GM21390 (cell line): ENCODE data around the gene KLHL2.

ENCODE experiments used
- ATAC-seq: cut with Tn5 transposase; IDR thresholded peaks from one replicate; pipeline ENCODE4 v1.9.1; 2021; ENCODE audit not compliant: unreplicated experiment

Gene KLHL2

DNA sequence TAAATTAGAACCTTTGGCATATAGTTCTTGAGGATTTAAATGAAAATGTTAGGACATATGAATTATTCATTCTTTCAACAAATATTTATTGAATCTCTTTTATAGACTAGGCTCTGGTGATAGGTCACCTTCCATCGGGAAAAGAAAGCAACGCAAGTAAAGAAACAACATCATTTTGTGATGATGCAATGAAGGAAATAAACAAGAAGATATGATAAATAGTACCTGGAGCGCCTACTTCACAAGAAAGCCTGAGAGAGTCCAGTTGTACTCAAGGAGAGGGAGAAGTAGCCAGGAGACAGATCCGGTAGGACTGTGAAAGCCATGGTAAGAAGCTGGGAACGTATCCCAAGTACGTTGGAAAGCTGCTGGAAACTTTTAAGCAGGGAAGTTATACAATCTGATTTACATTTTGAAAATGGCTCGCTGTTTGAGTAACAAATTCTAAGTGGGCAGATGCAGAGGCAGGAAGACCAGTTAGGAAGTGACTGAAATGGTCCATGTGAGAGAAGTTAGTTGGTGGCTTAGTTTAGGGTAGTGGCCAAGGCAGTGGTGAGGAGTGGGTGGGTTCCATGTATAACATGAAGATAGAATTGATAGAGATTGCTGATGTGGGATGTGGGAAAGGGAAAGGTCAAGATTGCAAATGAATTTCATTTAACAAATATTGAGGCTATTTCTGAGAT, 153.8 kb downstream of the KLHL2 start:
- ATAC-seq: no peak

DNA sequence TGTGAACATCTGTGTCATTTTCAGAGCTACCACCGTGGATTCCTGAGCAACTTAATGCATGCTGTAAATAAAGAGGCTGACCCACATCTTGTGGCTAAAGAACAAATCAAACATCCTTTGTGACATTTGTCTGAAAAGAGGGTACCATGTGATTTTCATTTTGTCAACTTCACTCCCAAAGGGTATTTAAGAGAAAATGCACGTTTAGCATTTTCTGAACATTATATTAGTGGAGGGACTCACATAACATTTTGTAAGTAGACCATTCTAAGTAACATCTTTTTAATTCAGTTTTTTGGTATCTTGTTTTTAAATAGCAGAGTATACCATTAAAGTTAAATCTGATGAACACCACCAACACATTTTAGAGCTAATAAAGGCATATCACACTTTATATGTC, 154.4 kb downstream of the KLHL2 start:
- no peak for ATAC-seq

DNA sequence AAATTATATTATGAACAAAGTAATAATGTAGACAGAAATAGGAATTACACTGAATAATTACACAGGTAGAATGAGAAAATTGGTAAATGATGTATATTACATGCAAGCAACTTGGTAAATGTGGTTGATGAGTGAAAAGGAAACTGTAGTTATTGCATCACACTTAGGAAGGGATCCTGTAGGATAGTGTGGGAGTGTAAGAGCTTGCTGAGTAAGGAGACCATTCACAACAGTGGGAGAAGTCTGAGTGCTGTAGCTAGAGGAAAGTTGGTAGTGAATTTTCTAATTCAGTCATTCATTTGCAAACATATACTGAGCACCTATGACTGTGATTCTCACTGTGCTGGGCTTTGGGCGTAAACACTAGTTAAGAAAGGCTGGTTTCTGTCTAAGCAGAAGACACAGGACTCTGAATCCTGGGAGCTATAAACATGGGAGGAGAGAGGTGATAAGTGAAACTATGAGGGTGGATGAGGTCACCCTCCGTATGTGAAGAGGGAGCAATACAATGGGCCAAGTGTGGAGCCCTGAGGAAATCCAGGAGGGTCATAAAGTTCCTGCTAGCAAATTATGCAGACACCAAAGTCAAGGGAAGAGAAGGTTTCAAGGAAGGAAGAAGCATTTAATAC, 157.2 kb downstream of the KLHL2 start:
- no peak for ATAC-seq

DNA sequence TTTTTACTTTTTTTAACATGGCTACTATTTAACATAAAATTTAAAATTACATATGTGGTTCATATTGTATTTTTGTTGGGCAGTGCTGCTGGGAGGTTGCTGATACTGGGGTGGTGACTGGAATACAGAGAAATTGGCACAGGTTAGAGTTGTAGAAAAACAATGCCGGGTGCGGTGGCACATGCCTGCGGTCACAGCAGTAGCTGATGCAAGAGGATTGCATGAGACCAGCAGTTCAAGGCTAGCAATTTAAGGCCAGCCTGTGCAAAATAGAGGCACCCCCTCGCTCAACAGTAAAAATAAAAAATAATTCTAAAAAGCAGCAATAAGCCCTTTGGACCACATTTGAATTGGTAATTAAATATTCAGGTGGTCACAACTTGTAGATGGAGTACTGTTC, 159.7 kb downstream of the KLHL2 start:
- ATAC-seq: no peak

DNA sequence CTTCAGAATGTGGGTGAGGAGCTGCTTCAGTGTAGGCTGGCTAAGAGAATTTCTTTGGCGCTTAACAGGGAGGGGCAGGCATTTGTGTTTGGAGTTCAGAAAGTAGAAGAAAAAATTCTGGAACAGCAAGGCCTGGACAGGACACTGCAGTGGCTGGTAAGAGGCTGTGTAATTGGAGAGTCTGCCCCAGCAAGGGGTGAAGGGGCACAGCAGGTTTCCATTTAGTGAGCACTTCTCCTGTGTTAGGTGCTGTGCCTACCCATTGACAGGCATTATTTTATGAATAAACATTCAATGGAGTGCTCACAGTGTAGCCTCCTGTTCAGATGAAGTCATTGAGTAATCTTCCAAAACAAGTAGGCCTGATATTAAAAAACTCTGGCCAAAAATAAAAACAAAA, 160.8 kb downstream of the KLHL2 start:
- no peak for ATAC-seq

DNA sequence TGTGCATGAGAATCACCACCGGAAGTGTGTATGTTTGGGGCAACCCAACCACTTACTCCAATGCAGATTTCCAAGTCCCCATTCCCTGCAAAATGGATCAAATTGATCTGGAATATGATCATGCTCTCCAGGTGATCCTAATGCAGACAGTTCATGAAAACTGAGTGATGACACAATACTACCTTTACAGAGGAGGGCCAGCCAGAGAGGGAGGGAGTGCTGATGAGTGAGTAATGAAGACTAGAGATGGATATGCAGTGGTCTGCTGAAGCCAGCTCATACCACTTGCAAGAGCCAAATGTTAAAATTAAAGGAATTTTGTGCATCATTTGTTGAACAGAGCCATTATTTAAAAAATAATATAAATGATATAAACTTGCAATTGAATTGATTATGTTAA, 161.2 kb downstream of the KLHL2 start:
- no peak for ATAC-seq

DNA sequence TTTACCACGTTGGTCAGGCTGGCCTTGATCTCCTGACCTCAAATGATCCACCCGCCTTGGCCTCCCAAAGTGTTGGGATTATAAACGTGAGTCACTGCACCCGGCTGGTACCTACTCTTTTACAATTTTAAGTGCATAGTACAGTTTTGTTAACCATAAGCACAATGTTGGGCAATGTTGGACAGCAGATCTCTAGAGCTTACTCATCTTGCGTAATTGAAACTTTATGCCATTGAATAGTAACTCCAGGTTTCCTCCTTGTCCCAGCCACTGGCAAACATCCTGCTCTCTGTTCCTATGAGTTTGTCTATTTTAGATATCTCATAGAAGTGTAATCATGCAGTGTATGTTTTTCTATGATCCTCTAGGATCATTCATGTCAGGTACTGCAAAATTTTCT, 162.2 kb downstream of the KLHL2 start:
- ATAC-seq: no peak

DNA sequence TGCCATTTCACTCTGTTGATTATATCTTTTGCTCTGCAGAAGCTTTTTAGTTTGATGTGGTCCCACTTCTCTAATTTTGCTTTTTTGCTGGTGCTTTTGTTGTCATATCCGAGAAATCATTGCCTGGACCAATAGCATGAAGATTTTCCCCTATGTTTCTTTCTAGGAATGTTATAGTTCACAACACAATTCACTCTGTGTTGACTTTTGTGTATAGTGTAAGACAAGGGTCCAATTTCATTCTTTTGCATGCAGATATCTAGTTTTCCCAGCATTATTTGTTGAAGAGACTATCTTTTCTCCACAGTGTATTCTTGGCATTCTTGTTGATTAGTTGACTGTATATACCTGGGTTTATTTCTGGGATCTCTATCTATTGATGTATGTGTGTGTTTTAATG, 163.2 kb downstream of the KLHL2 start:
- ATAC-seq: no peak
